HG02943 (cell line): ENCODE data around the gene CDKN2C.
"Not testable (repeated sequence)": the region's sequence is repeated elsewhere in the genome, so short reads cannot be mapped to it uniquely, and the experiment has no call there.

Experiments used
- ATAC-seq: cut with Tn5 transposase; IDR thresholded peaks from one replicate; pipeline ENCODE4 v1.9.1; 2021; ENCODE audit warnings: mild to moderate bottlenecking, low read depth, moderate library complexity; ENCODE audit not compliant: unreplicated experiment

The CDKN2C gene

DNA sequence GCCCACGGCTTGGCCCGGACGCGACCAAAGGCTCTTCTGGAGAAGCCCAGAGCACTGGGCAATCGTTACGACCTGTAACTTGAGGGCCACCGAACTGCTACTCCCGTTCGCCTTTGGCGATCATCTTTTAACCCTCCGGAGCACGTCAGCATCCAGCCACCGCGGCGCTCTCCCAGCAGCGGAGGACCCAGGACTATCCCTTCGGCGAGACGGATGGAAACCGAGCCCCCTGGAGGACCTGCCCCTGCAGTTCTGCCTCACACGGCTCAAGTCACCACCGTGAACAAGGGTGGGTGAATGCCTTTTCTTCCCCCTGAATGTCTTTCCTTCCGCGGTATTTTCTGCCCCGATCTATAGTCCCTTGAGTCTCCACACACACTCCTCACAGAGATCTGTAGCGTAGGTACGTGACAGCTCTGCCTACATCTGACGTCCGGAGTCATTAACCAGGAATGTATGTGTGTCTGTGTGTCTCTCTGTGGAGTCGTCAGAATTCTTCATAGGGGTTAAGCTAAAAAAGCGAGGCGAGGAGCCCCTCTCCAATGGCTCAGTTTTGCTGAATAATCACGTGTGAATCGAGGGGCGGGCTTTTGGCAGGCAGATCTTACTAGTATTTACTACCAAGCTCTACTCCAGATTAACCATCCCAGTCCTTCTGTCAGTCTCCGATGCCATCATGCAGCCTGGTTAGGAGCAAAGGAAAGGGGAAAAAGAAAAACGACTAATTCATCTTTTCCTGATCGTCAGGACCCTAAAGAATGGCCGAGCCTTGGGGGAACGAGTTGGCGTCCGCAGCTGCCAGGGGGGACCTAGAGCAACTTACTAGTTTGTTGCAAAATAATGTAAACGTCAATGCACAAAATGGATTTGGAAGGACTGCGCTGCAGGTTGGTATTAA lies at the start of gene CDKN2C:
Gene CDKN2C, plus strand, starts transcription at position 635 of the 898 bp plus-strand sequence. Its CDS starts 124 bp downstream, at position 759.
- peak; percentile 30 for ATAC-seq

DNA sequence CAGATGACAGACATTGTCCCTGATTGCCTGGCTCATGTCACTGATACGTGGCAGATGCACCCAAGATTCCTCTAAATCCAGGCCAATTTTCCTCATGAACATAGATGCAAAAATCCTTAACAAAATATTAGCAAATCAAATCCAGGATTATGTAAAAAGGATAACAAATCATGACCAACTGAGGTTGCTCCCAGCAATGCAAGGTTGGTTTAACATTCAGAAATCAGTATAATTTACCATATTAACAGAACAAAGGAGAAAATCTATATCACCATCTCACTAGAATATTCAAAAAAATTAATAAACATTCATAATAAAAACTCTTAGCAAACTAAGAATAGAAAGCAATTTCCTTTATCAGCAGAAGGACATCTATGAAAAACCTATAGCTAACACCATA lies 49.6 kb upstream of the CDKN2C start:
- ATAC-seq = no peak

DNA sequence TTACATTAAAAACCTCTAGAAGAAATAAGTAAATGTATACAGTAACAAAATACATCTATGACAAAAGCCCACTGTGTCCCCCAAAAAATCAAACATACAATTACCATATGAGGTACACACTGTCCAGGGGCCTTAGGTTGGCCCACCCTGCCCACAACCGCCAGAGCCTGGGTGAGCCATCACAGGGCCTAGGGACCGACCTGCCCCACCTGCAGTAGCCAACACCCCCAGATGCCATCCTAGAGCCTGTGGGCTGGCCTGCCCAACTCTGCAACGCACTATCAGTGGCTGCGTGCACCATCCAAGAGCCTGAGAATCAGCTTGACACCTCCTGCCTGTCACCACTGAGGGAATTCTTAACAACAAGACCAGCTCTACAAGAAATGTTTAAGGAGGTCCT lies 49.0 kb upstream of the CDKN2C start:
- no peak for ATAC-seq

DNA sequence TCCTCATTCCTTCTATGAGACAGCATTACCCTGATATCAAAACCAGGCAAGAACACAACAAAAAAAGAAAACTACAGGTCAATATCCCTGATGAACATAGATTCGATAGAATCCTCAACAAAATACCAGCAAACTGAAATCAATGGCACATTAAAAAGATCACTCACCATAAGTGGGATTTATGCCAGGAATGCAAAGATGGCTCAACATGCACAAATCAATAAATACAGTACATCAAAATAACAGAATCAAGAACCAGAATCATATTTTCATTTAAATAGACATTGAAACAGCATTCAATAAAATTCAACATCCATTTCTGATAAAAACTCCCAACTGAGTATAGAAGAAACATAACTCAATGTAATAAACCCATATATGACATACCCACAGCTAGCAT lies 46.5 kb upstream of the CDKN2C start:
- no peak for ATAC-seq

DNA sequence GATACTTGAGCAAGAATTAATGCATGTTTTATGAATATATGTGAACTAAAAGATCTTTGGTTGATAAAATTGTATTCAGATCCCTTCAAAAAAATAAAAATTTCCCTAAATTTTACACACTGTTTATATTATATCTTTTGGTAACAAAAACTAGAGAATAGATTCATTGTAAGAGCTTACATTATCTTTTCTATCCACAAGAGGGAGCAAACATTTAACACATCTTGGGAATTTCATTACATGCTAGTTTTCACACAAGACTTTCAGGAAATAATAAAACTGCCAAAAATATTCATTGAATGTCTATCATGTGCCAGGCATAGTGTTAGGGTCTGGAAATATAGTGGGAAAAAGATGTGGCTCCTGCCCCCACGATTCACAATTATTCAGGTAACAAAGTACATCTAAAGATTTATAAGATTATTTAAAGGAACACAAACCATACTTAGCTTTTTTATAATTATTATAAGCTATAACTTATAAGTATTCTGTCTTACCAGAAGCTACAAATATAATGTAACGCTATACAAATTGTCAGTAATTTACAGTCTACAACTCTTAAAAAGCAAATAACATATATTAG lies 40.6 kb upstream of the CDKN2C start:
- ATAC-seq = no peak

DNA sequence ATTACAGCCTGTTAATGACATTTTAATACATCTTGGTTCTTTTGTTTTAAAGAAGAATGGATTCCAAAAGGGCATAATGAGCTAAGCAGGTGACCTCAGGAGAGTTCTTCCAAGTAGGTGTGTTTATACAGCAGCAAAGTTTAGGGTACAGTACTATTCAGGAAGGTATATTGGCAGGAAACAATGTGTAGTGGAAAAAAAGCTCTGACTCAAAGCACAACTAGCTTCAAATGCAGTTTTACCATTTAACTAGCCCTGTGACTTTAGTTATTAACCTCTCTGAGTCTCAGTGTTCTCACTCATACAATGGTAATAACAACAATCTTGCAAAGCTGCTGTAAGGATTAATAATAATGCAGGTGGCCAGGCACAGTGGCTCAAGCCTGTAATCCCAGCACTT lies 39.9 kb upstream of the CDKN2C start:
- ATAC-seq = no peak

DNA sequence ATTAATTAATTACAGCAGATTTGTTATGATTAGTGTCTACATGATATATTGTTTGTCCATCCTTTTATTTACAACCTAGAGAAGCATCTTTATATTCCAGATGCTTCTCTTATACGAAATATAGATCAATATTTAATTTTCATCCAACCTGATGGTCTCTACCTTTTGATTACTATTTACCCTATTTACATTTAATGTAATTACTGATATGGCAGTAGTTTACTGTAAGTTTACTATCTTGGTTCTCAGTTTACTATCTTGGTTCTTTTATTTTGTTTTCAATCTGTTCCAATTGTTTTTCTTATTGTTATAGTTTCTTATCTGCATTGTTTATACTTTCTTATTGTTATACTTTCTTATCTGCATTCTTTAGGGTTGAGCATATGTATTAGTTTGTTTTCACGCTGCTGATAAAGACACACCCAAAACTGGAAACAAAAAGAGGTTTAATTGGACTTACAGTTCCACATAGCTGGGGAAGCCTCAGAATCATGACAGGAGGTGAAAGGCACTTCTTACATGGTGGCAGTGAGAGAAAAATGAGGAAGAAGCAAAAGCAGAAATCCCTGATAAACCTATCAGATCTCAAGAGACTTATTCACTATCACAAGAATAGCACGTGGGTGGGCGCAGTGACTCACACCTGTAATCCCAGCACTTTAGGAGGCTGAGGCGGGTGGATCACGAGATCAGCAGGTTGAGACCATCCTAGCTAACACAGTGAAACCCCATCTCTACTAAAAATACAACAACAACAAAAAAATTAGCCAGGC lies 38.9 kb upstream of the CDKN2C start:
- ATAC-seq = no peak

DNA sequence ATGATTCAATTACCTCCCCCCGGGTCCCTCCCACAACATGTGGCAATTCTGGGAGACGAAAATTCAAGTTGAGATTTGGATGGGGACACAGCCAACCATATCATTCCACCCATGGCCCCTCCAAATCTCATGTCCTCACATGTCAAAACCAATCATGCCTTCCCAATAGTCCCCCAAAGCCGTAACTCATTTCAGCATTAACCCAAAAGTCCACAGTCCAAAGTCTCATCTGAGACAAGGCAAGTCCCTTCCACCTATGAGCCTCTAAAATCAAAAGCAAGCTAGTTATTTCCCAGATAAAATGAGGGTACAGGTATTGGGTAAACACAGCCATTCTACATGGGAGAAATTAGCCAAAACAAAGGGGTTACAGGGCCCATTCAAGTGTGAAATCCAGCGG lies 38.0 kb upstream of the CDKN2C start:
- not testable (repeated sequence) for ATAC-seq

DNA sequence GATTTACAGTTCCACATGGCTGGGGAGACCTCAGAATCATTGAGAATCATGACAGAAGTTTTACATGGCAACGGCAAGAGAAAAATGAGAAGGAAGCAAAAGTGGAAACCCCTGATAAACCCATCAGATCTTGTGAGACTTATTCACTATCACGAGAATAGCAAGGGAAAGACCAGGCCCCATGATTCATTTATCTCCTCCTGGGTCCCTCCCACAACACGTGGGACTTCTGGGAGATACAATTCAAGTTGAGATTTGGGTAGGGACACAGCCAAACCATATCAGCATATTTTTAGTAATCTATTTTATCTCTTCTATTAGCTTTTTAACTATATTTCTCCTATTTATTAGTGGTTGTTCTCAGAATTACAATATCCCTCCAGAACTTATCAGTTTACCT lies 36.3 kb upstream of the CDKN2C start:
- not testable (repeated sequence) for ATAC-seq

DNA sequence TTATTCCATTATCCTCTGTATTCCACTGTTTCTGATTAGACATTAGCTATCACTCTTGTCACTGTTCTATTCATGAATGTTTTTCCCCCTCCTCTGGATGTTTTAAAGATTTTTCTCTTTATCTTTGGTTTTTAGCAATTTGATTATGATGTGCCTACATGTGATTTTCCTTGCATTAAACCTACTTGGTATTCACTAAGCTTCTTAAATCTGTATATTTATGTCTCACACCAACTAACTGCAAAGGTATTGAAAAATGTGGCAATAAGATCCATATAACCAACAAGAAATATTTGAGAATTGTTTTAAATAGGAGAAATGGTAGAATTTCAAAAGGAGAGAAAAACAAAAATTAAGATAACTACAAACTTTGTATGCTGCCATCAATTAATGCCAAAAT lies 35.2 kb upstream of the CDKN2C start:
- no peak for ATAC-seq

DNA sequence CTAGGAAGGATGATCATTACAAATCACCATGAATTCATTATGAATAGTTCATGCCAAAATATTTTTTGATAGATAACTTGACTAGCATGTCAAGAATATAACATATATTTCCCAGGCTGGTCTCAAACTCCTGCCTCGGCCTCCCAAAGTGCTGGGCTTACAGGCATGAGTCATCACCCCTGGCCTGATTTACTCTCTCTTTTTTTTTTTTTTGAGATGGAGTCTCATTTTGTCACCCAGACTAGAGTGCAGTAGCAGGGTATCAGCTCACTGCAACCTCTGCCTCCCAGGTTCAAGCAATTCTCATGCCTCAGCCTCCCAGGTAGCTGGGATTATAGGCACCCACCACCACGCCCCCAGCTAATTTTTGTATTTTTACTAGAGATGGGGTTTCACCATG lies 34.8 kb upstream of the CDKN2C start:
- ATAC-seq = not testable (repeated sequence)

DNA sequence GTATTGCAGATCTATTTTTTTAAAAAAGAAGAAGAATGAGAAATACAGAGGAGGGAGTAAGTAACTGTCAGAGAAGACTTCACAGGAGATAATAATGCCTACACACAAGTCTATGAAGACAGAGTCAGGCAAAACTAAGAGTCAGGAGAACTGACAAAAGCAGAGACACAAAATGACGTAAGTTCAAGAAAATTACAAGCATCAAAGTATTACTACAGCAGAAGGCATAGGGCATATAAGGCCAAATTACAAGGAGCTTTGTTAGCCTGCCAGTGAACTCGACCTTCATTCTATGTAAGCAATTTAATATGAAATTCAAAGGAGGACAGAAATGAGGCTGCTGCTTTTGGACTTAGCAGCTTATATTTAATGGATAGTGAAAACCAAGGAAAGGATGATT lies 33.7 kb upstream of the CDKN2C start:
- no peak for ATAC-seq

DNA sequence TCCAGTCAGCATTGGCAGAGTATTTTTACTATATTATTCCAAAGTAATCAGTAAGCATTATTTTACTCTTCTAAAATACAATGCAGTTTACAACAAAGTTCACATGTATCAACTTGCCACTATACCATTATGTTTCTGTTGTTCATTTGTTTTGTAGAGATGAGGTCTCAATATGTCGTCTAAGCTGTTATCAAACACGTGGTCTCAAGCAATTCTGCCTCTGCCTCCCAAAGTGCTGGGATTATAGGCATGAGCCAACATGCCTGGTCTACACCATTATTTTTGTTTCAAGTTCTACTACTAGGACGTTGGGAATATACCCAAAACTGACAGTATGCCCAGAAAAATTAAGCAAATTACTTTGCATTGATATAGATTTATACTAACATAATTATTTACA lies 29.8 kb upstream of the CDKN2C start:
- ATAC-seq = no peak

DNA sequence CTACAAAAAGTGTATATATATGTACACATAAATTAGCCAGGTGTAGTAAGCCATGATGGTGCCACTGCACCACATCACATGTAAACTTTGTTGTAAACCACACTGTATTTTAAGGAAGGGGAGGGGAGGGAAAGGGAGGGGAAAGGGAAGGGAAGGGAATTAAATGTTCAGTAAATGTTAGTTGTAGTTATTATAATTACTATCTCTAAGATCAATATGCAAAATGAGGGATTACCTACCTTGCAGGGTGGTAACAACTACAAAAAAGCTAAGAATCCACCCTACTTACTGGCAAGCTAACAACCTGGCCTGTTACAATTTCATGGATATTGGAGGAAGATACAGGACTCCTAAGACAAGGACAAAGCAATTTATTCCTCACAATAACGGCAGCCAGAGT lies 27.7 kb upstream of the CDKN2C start:
- no peak for ATAC-seq

DNA sequence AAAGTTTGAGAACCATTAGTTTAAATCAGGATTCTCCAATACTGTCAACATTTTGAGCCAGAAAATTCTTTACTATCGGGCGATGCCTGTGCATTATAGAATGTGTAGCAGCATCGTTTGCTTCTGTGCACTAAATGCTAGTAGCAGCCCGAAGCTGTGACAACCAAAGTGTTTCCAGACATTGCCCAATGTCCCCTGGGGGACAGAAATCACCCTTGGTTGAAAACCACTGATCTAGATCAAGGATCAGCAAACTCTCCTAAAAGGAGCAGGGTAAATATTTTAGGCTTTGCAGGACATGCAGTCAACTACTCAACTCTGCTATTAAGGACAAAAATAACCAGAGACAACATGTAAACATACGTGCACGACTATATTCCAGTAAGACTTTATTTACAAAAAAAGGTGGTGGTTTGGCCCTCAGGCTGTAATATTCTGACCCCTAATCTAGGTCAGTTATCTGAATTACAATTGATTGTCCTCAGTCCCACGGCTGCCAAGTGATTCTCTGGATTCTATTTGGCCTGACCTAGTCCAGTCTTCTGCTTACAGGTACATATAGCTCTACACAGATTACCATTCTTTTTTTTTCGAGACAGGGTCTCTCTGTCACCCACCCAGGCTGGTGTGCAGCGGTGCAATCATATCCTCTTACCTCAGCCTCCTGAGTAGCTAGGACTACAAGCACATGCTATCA lies 20.6 kb upstream of the CDKN2C start:
- no peak for ATAC-seq

DNA sequence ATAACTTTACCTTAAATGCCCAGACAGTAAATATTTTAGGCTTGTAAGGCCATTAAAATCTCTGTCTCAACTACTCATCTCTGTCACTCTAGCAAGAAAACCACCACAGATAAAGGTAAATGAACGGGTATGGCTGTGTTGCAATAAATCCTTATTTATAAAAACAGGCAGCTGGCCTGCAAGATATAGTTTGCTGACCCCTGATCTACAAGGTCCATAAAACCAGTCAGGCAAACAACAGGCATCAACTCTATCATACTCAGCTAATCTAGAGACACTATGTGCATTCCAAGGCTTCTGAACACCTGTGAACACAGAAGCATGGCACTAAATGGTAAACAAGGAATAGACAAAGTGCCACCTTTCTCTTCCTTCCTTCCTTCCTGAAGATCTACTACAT lies 19.6 kb upstream of the CDKN2C start:
- ATAC-seq = no peak

DNA sequence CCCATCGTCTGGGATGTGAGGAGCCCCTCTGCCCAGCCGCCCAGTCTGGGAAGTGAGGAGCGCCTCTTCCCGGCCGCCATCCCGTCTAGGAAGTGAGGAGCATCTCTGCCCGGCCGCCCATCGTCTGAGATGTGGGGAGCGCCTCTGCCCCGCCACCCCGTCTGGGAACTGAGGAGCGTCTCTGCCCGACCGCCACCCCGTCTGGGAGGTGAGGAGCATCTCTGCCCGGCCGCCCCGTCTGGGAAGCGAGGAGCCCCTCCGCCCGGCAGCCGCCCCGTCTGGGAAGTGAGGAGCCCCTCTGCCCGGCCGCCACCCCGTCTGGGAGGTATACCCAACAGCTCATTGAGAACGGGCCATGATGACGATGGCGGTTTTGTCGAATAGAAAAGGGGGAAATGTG lies 17.5 kb upstream of the CDKN2C start:
- not testable (repeated sequence) for ATAC-seq

DNA sequence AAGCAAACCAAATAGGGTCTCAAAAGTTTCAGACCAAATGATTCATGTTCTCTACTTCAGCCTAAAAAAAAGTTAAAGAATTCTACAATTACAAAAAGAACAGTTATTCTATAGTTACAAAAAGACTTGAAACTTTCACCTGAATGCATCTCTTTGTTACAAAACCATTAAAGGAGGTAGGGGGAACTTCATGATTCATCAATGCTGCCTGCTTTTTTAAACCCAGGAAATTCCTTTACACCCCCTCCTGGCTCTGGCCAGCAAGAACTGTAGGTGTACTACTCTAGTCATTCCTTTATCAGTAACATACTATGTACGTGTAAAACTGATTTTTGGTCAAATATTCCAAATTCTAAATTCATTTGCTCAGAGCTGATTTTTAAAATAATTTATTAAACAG lies 14.9 kb upstream of the CDKN2C start:
- no peak for ATAC-seq

DNA sequence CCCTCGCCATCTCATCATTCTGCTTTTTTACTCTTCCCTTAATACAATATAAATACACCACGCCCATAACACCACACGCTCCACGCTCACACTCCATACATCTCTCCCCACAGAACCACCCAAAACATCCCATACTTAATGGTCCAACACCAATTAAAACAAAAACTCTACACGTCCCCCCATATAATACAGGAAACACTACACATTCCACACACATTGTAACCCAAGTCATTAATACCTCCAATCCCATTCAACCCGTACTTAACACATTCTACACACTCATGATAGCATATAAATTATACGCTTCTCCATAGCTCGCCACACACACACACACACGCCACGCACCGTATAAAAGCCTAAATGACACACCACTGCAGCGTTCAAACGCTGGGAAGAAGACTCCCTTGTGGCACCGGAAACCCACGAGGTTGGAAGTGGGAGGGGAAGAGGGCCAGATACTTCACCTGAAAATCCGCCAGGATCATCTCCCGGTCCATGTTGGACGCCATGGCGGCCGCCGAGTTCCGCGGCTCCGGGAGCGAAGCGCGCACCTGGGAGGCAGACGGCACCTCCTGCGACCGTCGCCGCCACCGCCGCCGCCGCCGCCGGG lies 10.6 kb upstream of the CDKN2C start:
- ATAC-seq = peak; percentile 12
